ENCODE measurements around the gene ROR2. TPM values are rescaled to one million over a fixed set of nuclear protein-coding genes. Genes with fewer than 3 reads are reported as not detected.

Gene ROR2
- total and polyA plus RNA-seq, 11 donors: 0.18 to 9.0 (median 0.49) TPM

- peaks cover 0 to under 1% (median 0%) of the 10 kb centered on the region in 9 donors for H3K27me3 ChIP-seq
- no peak overlapping the region for H3K4me3 ChIP-seq
- no peaks in the 10 kb centered on the region for H3K9me3 ChIP-seq
- no peak for ATAC-seq
- TF ChIP-seq CTCF (IDR thresholded peaks at IDR 0.05) (no peak), POLR2A (IDR thresholded peaks at IDR 0.05) (no peak)
- intact Hi-C loops (cut with DNase I): no loop called here
- no peaks in the 10 kb centered on the region for H3K4me1 ChIP-seq
- WGBS, 4 donors: 80 to 87% (median 86%) methylated on average over 8 to 9 of the region's 9 CpGs
- H3K27ac ChIP-seq: no peak overlapping the region
- no peak for DNase-seq
- H3K36me3 ChIP-seq: no peaks in the 10 kb centered on the region
Observed at GRCh38 chr9:91583966-91584365, 366.1 kb downstream of the ROR2 start.

DNA sequence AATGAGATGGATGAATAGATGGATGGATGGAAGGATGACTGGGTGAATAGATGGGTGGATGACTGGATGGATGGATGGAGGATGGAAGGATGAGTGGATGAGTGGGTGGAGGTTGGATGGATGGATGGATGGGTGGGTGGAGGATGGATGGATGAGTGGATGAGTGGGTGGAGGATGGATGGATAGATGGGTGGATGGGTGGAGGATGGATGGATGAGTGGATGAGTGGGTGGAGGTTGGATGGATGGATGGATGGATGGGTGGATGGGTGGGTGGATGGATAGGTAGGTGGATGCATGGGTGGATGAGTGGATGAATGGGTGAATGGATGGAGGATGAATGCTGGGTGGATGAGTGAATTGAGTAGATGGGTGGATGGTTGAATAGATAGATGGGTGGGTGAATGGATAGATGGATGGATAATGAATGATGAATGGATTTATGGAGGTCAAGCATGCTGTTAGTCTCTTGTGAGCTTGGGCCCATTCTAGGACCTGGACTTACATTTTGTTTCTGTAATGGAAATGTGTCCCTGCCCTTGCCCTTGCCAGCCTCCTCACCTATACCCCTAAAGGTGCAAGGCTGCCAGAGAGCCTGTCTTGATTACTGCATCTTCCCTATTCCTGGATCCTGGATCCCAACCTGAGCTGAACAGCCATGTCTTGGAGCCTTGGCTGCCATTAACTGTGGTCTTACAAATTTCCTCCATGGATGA is 366.7 kb downstream of the ROR2 start:
- DNase-seq (no peak), ATAC-seq (no peak)
- Histone ChIP-seq H3K36me3 (no peaks in the 10 kb centered on the region), H3K9me3 (no peaks in the 10 kb centered on the region), H3K4me1 (no peaks in the 10 kb centered on the region), H3K27ac (no peak overlapping the region), H3K27me3 (peaks cover 0 to 7% (median 0%) of the 10 kb centered on the region in 9 donors), H3K4me3 (no peak overlapping the region)
- TF ChIP-seq CTCF (IDR thresholded peaks at IDR 0.05): no peak
- no peak for TF ChIP-seq POLR2A (IDR thresholded peaks at IDR 0.05)
- intact Hi-C loops (cut with DNase I): no loop called here

GRCh38 chr9:91582181-91582580 is 367.8 kb downstream of the ROR2 start:
- Histone ChIP-seq H3K4me3 (no peak overlapping the region), H3K27ac (no peak overlapping the region), H3K36me3 (no peaks in the 10 kb centered on the region), H3K27me3 (peaks cover 0 to 10% (median 0%) of the 10 kb centered on the region in 9 donors), H3K4me1 (no peaks in the 10 kb centered on the region), H3K9me3 (no peaks in the 10 kb centered on the region)
- DNase-seq: no peak
- TF ChIP-seq CTCF (IDR thresholded peaks at IDR 0.05) (no peak), POLR2A (IDR thresholded peaks at IDR 0.05) (no peak)
- no peak for ATAC-seq
- intact Hi-C loops (cut with DNase I): no loop called here
- 80 to 94% (median 93%) methylated on average over 4 of the region's 4 CpGs for WGBS, 4 donors

DNA sequence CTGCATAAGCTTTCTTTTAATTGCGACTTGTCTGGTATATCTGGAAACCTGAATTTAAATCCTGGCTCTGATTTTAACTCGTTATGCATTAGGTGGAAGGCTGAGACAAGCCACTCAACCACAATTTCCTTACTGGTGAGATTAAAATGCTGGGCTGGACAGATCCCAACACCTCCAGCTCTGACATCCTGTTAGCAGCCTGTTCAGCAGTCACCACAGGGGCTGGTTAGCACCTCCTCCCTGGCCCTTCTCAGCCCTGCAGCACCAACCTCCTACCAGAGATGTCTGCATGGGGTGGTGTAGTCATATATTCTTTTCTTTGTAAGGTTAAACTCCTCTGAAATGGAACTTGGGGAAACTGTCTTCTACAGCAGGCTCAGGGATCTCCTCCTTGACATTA is 369.9 kb downstream of the ROR2 start:
- no peak for DNase-seq
- Histone ChIP-seq H3K4me3 (no peak overlapping the region), H3K27me3 (peaks cover 0 to 10% (median 0%) of the 10 kb centered on the region in 9 donors), H3K4me1 (no peaks in the 10 kb centered on the region), H3K36me3 (no peaks in the 10 kb centered on the region), H3K27ac (no peak overlapping the region), H3K9me3 (no peaks in the 10 kb centered on the region)
- 33 to 46% (median 38%) methylated on average over 2 of the region's 2 CpGs for WGBS, 4 donors
- intact Hi-C loops (cut with DNase I): no loop called here
- peak in 1 of 4 donors; percentile 65 for ATAC-seq
- TF ChIP-seq CTCF (IDR thresholded peaks at IDR 0.05) (no peak), POLR2A (IDR thresholded peaks at IDR 0.05) (no peak)

Data from heart left ventricle (tissue), 16 donors.